ENCODE data around the gene METAP2. TPM values are rescaled to one million over a fixed set of nuclear protein-coding genes. Genes with fewer than 3 reads are reported as not detected.
A peak's percentile ranks its signal among the peaks of the same experiment; 100 is the strongest.

The METAP2 gene
- total and polyA plus RNA-seq, 2 experiments from 2014 or later: 111 to 159 TPM

DNA sequence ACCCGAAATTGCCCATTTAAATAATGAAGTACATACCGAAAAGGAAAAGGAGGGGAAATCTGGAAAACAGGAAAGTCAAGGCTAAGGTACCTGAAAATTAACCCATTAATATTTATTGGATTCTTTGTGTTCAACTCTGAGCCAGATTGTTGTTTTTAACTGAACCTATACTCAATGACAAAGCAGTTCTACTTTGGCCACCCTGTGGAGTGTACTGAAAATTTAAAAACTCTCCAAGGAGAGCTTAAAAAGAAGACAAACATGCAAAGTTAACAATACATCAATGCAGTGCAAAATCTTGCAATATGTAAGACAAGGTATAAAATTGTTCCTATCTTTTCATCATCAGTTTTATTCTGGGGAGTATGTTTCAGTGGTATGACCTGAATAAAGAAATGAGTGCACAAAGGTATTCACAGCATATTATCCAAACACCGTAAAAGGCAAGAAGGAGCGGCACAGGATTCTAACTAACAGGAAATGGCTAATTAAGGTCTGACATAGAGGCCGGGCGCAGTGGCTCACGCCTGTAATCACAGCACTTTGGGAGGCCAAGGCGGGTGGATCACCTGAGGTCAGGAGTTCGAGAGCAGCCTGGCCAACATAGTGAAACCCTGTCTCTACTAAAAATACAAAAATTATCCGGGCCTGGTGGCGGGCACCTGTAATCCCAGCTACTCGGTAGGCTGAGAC is 75.6 kb downstream of the METAP2 start:
- H3K4me3 Mint-ChIP-seq: peak overlapping the region; percentile 100
- peaks cover 48% of the 10 kb centered on the region for H3K36me3 Mint-ChIP-seq (ENCODE audit: low read depth)
- H3K27ac Mint-ChIP-seq: peak overlapping the region; percentile 98
- peak overlapping the region; percentile 84 for H3K4me3 ChIP-seq
- no peak overlapping the region for H2AFZ ChIP-seq
- ATAC-seq (peak; percentile 1; the same call in 2 of the 3 replicates), DNase-seq (ENCODE audit: low spot score) (peak; percentile 73)
- peaks cover 40% of the 10 kb centered on the region for H3K4me1 Mint-ChIP-seq
- H4K20me1 ChIP-seq (replicated peaks; ENCODE audit: insufficient read depth): no peaks in the 10 kb centered on the region
- no peaks in the 10 kb centered on the region for H3K36me3 ChIP-seq (ENCODE audit: insufficient read depth)
- peaks cover 34% of the 10 kb centered on the region for H3K4me1 ChIP-seq (ENCODE audit: insufficient read depth)
- H3K27me3 Mint-ChIP-seq (ENCODE audit: insufficient read depth, low read depth, poor library complexity): peaks cover 26% of the 10 kb centered on the region
- H3K27me3 ChIP-seq (ENCODE audit: insufficient read depth): no peaks in the 10 kb centered on the region
- peak overlapping the region; percentile 87 for H3K4me2 ChIP-seq
- no peaks in the 10 kb centered on the region for H3K9me2 ChIP-seq (ENCODE audit: insufficient read depth)
- H3K27ac ChIP-seq (ENCODE audit: low read depth): peak overlapping the region; percentile 96
- peaks cover 87% of the 10 kb centered on the region for H3K79me2 ChIP-seq (replicated peaks; ENCODE audit: insufficient read depth)
- H3K9me3 Mint-ChIP-seq: peaks cover 11% of the 10 kb centered on the region; the same call in 2 of the 3 replicates
- no peak for TF ChIP-seq CTCF (conservative IDR thresholded peaks at IDR 0.05; ENCODE audit: low read depth in 2 of 2)
- TF ChIP-seq STAT1 (IDR thresholded peaks at IDR 0.05; ENCODE audit: unreplicated experiment): no peak
- TF ChIP-seq POLR2AphosphoS5 (IDR thresholded peaks at IDR 0.05; ENCODE audit: low read depth): 0 out of 2 replicates have a peak, but pooled peaks have one; percentile 27
- TF ChIP-seq NANOG (IDR thresholded peaks at IDR 0.05; ENCODE audit: borderline replicate concordance): 0 out of 2 replicates have a peak, but pooled peaks have one; percentile 32
- peak; percentile 53 for TF ChIP-seq CREB1 (CRISPR knock-in tag; IDR thresholded peaks at IDR 0.05; ENCODE audit: low read depth)
- TF ChIP-seq JUNB (IDR thresholded peaks at IDR 0.05; ENCODE audit: unreplicated experiment): no peak
- peak; percentile 57; the same call in 1 of the 2 replicates for TF ChIP-seq ETS1 (IDR thresholded peaks at IDR 0.05)
- peaks cover 7% of the 10 kb centered on the region; the same call in 1 of the 2 replicates for H3F3A ChIP-seq (replicated peaks; ENCODE audit: low read depth)

DNA sequence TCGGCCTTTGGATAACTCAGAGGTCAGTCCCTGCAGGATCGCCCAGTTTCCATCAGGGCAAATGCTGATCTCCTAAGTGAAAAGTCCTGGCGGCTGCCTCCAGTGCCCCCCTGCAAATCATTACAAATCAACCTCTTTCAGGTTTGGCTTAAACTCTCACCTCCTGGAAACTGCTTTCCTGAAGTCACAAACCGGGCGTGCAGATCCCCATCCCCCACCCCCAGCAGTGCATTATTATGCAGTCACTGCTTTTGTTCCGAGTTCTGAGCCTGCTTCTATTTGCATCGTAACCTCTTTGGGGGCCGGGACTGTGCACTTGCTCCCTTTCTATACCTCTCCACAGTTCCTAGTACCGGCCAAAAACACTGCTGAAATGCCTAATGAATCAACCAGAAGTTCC is 77.4 kb downstream of the METAP2 start, which contains the start of gene USP44:
TSS of gene USP44 (minus strand) at position 172 of the 400 bp plus-strand sequence. CDS start 17,220 bp downstream, outside the sequence.
- Histone ChIP-seq H3K9me2 (ENCODE audit: insufficient read depth) (no peaks in the 10 kb centered on the region), H3K79me2 (replicated peaks; ENCODE audit: insufficient read depth) (peaks cover 87% of the 10 kb centered on the region), H3K27me3 (ENCODE audit: insufficient read depth) (no peaks in the 10 kb centered on the region), H3F3A (replicated peaks; ENCODE audit: low read depth) (peaks cover 7% of the 10 kb centered on the region; the same call in 1 of the 2 replicates), H3K4me2 (peak within 1 kb of the TSS; percentile 87), H3K27ac (ENCODE audit: low read depth) (peak within 1 kb of the TSS; percentile 96), H2AFZ (no peak within 1 kb of the TSS), H4K20me1 (replicated peaks; ENCODE audit: insufficient read depth) (no peaks in the 10 kb centered on the region), H3K4me1 (ENCODE audit: insufficient read depth) (peaks cover 37% of the 10 kb centered on the region), H3K4me3 (peak within 1 kb of the TSS; percentile 84), H3K36me3 (ENCODE audit: insufficient read depth) (no peaks in the 10 kb centered on the region)
- H3K4me1 Mint-ChIP-seq: peaks cover 41% of the 10 kb centered on the region
- ATAC-seq (peak; percentile 68), DNase-seq (ENCODE audit: low spot score) (peak; percentile 95)
- peaks cover 26% of the 10 kb centered on the region for H3K27me3 Mint-ChIP-seq (ENCODE audit: insufficient read depth, low read depth, poor library complexity)
- peaks cover 11% of the 10 kb centered on the region; the same call in 2 of the 3 replicates for H3K9me3 Mint-ChIP-seq
- peak within 1 kb of the TSS; percentile 98 for H3K27ac Mint-ChIP-seq
- H3K4me3 Mint-ChIP-seq: peak within 1 kb of the TSS; percentile 100
- peaks cover 47% of the 10 kb centered on the region for H3K36me3 Mint-ChIP-seq (ENCODE audit: low read depth)
- no peak for TF ChIP-seq EZH2phosphoT487 (IDR thresholded peaks at IDR 0.05; ENCODE audit: unreplicated experiment)
- no peak for TF ChIP-seq REST (IDR thresholded peaks at IDR 0.05; ENCODE audit: unreplicated experiment)
- TF ChIP-seq STAT1 (IDR thresholded peaks at IDR 0.05; ENCODE audit: unreplicated experiment): no peak
- no peak for TF ChIP-seq ZNF114 (CRISPR knock-in tag; IDR thresholded peaks at IDR 0.05)
- TF ChIP-seq EZH2 (IDR thresholded peaks at IDR 0.05; ENCODE audit: low read depth, unreplicated experiment): no peak
- TF ChIP-seq ZNF331 (CRISPR knock-in tag; IDR thresholded peaks at IDR 0.05; ENCODE audit: low read depth): no peak
- peak; percentile 47; the same call in 1 of the 2 replicates for TF ChIP-seq ETS1 (IDR thresholded peaks at IDR 0.05)
- peak; percentile 70 for TF ChIP-seq CREB1 (CRISPR knock-in tag; IDR thresholded peaks at IDR 0.05; ENCODE audit: low read depth)
- no peak for TF ChIP-seq CTCF (conservative IDR thresholded peaks at IDR 0.05; ENCODE audit: low read depth in 2 of 2)
- peak; percentile 63 for TF ChIP-seq NANOG (IDR thresholded peaks at IDR 0.05; ENCODE audit: borderline replicate concordance)
- no peak for TF ChIP-seq JUNB (IDR thresholded peaks at IDR 0.05; ENCODE audit: unreplicated experiment)

Measured in GM23338 (cell line).